ENCODE measurements around the gene IRF4.

- no peak for TF ChIP-seq CTCF (conservative IDR thresholded peaks at IDR 0.05; ENCODE audit: low read depth in 2 of 2)
- TF ChIP-seq STAT1 (IDR thresholded peaks at IDR 0.05; ENCODE audit: unreplicated experiment), result no peak
- no peak for TF ChIP-seq POLR2AphosphoS5 (IDR thresholded peaks at IDR 0.05; ENCODE audit: low read depth)
- TF ChIP-seq REST (IDR thresholded peaks at IDR 0.05; ENCODE audit: unreplicated experiment), result no peak
- TF ChIP-seq EZH2phosphoT487 (IDR thresholded peaks at IDR 0.05; ENCODE audit: unreplicated experiment), result no peak
- TF ChIP-seq EZH2 (IDR thresholded peaks at IDR 0.05; ENCODE audit: low read depth, unreplicated experiment), result no peak
- TF ChIP-seq ZNF331 (CRISPR knock-in tag; IDR thresholded peaks at IDR 0.05; ENCODE audit: low read depth), result no peak
- no peak for TF ChIP-seq JUNB (IDR thresholded peaks at IDR 0.05; ENCODE audit: unreplicated experiment)
- TF ChIP-seq ETS1 (IDR thresholded peaks at IDR 0.05), result no peak
- TF ChIP-seq NANOG (IDR thresholded peaks at IDR 0.05; ENCODE audit: borderline replicate concordance), result no peak
- no peak for TF ChIP-seq CREB1 (CRISPR knock-in tag; IDR thresholded peaks at IDR 0.05; ENCODE audit: low read depth)
Observed at GRCh38 chr6:367891-368630, 23.5 kb upstream of the IRF4 start.

All from GM23338 (cell line).